Psoas muscle (tissue), 8 donors: ENCODE data around the gene BCAS3. TPM values are rescaled to one million over a fixed set of nuclear protein-coding genes. Genes with fewer than 3 reads are reported as not detected.

Source experiments
- ATAC-seq, 4 donors: fragments of 200-7000 bp; cut with Tn5 transposase; one replicate each; pipeline ENCODE4 v1.9.1; 2020; ENCODE audit warnings: moderate library complexity in 3 of 4, mild to moderate bottlenecking in 2 of 4
- DNase-seq, 2 donors: peaks; one replicate each; pipeline ENCODE4 v3.0.0-alpha.2; 2020
- H3K27ac ChIP-seq: fragments of 200-600 bp; one replicate; pipeline ENCODE4 v1.8.0; 2022
- H3K27me3 ChIP-seq, 3 donors: fragments of 200-600 bp in 1 of 3; one replicate each; pipeline versions ENCODE4 v1.6.1 to v1.8.0; 2013 to 2022; ENCODE audit warnings: low read length in 2 of 3, mild to moderate bottlenecking in 2 of 3, moderate library complexity in 1 of 3; ENCODE audit not compliant: insufficient read depth in 3 of 3
- H3K36me3 ChIP-seq, 2 donors: fragments of 200-600 bp in 1 of 2; one replicate each; pipeline versions ENCODE4 v1.6.1 to v1.8.0; 2013 to 2022; ENCODE audit warnings: low read depth in 1 of 2, mild to moderate bottlenecking in 1 of 2, moderate library complexity in 1 of 2; ENCODE audit not compliant: insufficient read depth in 1 of 2
- H3K4me1 ChIP-seq: fragments of 200-600 bp; one replicate; pipeline ENCODE4 v1.8.0; 2022
- H3K4me3 ChIP-seq: fragments of 200-600 bp; one replicate; pipeline ENCODE4 v1.8.0; 2022; ENCODE audit warnings: mild to moderate bottlenecking
- H3K9me3 ChIP-seq: fragments of 200-600 bp; one replicate; pipeline ENCODE4 v1.8.0; 2022
- CTCF ChIP-seq: fragments of 200-600 bp; IDR thresholded peaks from one replicate; pipeline ENCODE4 v1.8.0; 2022; ENCODE audit warnings: antibody characterized with exemption
- WGBS, 3 donors: extraction: QIAGEN DNeasy Blood & Tissue Kit; methylation state at CpG; one replicate each; pipeline versions ENCODE4 v1.1.6 to v1.1.7; 2013; 5-methylcytosine and 5-hydroxymethylcytosine counted together
- intact Hi-C, 2 donors: fragments of 100-400 bp; cut with DNase I; formaldehyde crosslinking; loops; one replicate each; pipeline versions ENCODE4 v1.11.0 to v1.14.2; 2022
- polyA plus RNA-seq, 3 donors: library from polyadenylated mRNA; stranded (reverse); fragments of 200-250 nt; gene quantifications; one replicate each; pipeline ENCODE4 v1.2.3, GENCODE V29; 2013
- total RNA-seq, 4 donors: library from RNA; stranded (reverse); fragmentation: NEBNext Ultra II Directional in 2 of 4; extraction: Animal tissue kit (Norgen Biotek cat#: 25700) in 2 of 4; gene quantifications; one replicate each; pipeline versions ENCODE4 v1.2.1 to v1.2.4, GENCODE V29; 2021 to 2023
- donor health status: healthy with polysubstance abuse.
- donor health status: DM: no; HTN: no; CAD: no; lungs with moderate emphysema.
- donor health status: Bipolar disorder and iron deficiency.
- donor health status: healthy.
- donor health status: DM: yes; HTN: yes; CAD: no.
- donor health status: DM: no; HTN: no; CAD: no.
- donor health status: DM: no; HTN: no; CAD: no.
- donor health status: DM: yes; HTN: yes; CAD: no.

The BCAS3 gene
- total and polyA plus RNA-seq, 7 donors, result 2.4 to 28.8 (median 15.0) TPM

GRCh38 chr17:61063528-61063927 is 385.9 kb downstream of the BCAS3 start:
- H3K4me1 ChIP-seq, result no peaks in the 10 kb centered on the region

GRCh38 chr17:61064087-61064951 is 386.7 kb downstream of the BCAS3 start:
- no peaks in the 10 kb centered on the region for H3K4me1 ChIP-seq
- TF ChIP-seq CTCF, result no peak
- ATAC-seq, result no peak
- no peak overlapping the region for H3K4me3 ChIP-seq
- DNase-seq, result no peak
- no peaks in the 10 kb centered on the region for H3K36me3 ChIP-seq
- no peak overlapping the region for H3K27ac ChIP-seq
- intact Hi-C loops, result no loop called here
- H3K27me3 ChIP-seq, result no peaks in the 10 kb centered on the region
- H3K9me3 ChIP-seq, result no peaks in the 10 kb centered on the region
- WGBS, 3 donors, result 92 to 95% (median 93%) methylated on average over 1 of the region's 1 CpG

More at GRCh38 chr17:61063528-61063927, 385.9 kb downstream of the BCAS3 start:
- Histone ChIP-seq H3K9me3 (no peaks in the 10 kb centered on the region), H3K4me3 (no peak overlapping the region), H3K36me3 (no peaks in the 10 kb centered on the region), H3K27me3 (no peaks in the 10 kb centered on the region), H3K27ac (no peak overlapping the region)
- ATAC-seq (no peak), DNase-seq (no peak)
- intact Hi-C loops, result no loop called here
- no peak for TF ChIP-seq CTCF
- WGBS, 3 donors, result 94 to 100% (median 94%) methylated on average over 2 of the region's 2 CpGs

- intact Hi-C loops, result no loop called here
- no peaks in the 10 kb centered on the region for H3K4me1 ChIP-seq
- no peak overlapping the region for H3K4me3 ChIP-seq
- no peak for DNase-seq
- TF ChIP-seq CTCF, result no peak
- no peaks in the 10 kb centered on the region for H3K27me3 ChIP-seq
- no peak overlapping the region for H3K27ac ChIP-seq
- WGBS, 3 donors, result 18 to 22% (median 21%) methylated on average over 2 of the region's 2 CpGs
- no peak for ATAC-seq
- H3K9me3 ChIP-seq, result no peaks in the 10 kb centered on the region
- no peaks in the 10 kb centered on the region for H3K36me3 ChIP-seq
Observed at GRCh38 chr17:61065263-61065773, 387.7 kb downstream of the BCAS3 start.

- no peaks in the 10 kb centered on the region for H3K36me3 ChIP-seq
- intact Hi-C loops, result no loop called here
- H3K27ac ChIP-seq, result no peak overlapping the region
- no peaks in the 10 kb centered on the region for H3K4me1 ChIP-seq
- DNase-seq, result no peak
- H3K27me3 ChIP-seq, result no peaks in the 10 kb centered on the region
- no peaks in the 10 kb centered on the region for H3K9me3 ChIP-seq
- ATAC-seq, result no peak
- no peak for TF ChIP-seq CTCF
- WGBS, 3 donors, result 90 to 91% (median 91%) methylated on average over 2 of the region's 2 CpGs
- no peak overlapping the region for H3K4me3 ChIP-seq
Observed at GRCh38 chr17:61066062-61066461, 388.4 kb downstream of the BCAS3 start.
